Measurements from ENCODE around the gene LIMCH1. TPM values are rescaled to one million over a fixed set of nuclear protein-coding genes. Genes with fewer than 3 reads are reported as not detected.

The LIMCH1 gene
- total RNA-seq, 1 experiment from 2014 or later: 48.4 TPM

DNA sequence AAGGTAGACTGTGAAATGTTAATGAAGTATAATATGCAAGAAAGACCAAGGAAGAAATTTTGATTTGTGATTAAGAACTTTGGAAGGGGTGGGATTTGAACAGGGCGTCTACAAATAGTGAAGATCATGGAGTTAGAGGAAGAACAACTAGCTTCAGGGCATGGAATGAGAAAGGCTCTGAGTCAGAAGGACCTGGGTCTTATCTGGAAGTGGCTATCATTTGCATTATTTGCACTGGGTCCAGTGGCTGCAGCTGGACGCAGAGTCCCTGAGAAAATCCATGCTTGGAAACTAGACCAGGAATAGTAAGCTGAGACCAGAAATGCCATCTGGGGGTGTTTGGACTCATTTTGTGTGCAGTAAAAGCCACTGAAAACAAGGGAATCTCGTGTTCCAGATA, 4.3 kb upstream of the LIMCH1 start:
- Mint-ChIP-seq H3K4me3 (ENCODE audit: unreplicated experiment) (no peak overlapping the region), H3K36me3 (ENCODE audit: insufficient read depth, unreplicated experiment) (no peaks in the 10 kb centered on the region), H3K9me3 (ENCODE audit: unreplicated experiment) (no peaks in the 10 kb centered on the region), H3K27me3 (ENCODE audit: insufficient read depth, unreplicated experiment) (no peaks in the 10 kb centered on the region), H3K4me1 (ENCODE audit: insufficient read depth, unreplicated experiment) (peaks cover 28% of the 10 kb centered on the region), H3K27ac (ENCODE audit: low read depth, unreplicated experiment) (no peak overlapping the region)
- intact Hi-C loops (cut with micrococcal nuclease): no loop called here
- TF ChIP-seq, protein P1, sequence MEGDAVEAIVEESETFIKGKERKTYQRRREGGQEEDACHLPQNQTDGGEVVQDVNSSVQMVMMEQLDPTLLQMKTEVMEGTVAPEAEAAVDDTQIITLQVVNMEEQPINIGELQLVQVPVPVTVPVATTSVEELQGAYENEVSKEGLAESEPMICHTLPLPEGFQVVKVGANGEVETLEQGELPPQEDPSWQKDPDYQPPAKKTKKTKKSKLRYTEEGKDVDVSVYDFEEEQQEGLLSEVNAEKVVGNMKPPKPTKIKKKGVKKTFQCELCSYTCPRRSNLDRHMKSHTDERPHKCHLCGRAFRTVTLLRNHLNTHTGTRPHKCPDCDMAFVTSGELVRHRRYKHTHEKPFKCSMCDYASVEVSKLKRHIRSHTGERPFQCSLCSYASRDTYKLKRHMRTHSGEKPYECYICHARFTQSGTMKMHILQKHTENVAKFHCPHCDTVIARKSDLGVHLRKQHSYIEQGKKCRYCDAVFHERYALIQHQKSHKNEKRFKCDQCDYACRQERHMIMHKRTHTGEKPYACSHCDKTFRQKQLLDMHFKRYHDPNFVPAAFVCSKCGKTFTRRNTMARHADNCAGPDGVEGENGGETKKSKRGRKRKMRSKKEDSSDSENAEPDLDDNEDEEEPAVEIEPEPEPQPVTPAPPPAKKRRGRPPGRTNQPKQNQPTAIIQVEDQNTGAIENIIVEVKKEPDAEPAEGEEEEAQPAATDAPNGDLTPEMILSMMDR (IDR thresholded peaks at IDR 0.05; ENCODE audit: unreplicated experiment): no peak
- ChIA-PET CTCF (no interaction called here), POLR2A (interaction anchor here (1.1 kb wide), 1 partner anchor 9 kb away, joined by 3 read pairs; no protein-coding TSS in a partner anchor)
- no peak for DNase-seq (ENCODE audit: unreplicated experiment)
- no TSS peak for BruUV-seq (replicated peaks)

DNA sequence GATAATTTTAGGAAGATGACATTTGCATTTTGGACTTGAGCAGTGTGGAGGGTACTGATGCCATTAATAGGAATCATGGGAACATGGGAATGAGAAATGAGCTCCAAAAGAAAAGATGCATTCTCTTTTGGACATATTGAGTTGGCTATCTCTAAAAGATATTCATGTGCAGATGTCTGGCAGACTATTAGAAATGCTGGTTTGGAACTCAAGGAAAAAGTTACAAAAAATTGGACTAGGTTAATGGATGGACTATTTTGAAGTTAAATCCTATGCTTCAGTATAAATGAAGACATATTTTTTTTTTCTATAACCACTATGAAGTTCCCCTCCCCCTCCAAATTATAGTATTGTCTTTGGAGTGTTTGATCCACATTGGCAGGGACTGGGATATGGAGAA, 3.6 kb upstream of the LIMCH1 start:
- Mint-ChIP-seq H3K27me3 (ENCODE audit: insufficient read depth, unreplicated experiment) (no peaks in the 10 kb centered on the region), H3K4me3 (ENCODE audit: unreplicated experiment) (no peak overlapping the region), H3K36me3 (ENCODE audit: insufficient read depth, unreplicated experiment) (no peaks in the 10 kb centered on the region), H3K9me3 (ENCODE audit: unreplicated experiment) (no peaks in the 10 kb centered on the region), H3K27ac (ENCODE audit: low read depth, unreplicated experiment) (no peak overlapping the region), H3K4me1 (ENCODE audit: insufficient read depth, unreplicated experiment) (peaks cover 36% of the 10 kb centered on the region)
- no TSS peak for BruUV-seq (replicated peaks)
- TF ChIP-seq, protein P1 (IDR thresholded peaks at IDR 0.05; ENCODE audit: unreplicated experiment): no peak
- intact Hi-C loops (cut with micrococcal nuclease): no loop called here
- ChIA-PET POLR2A (interaction anchor here (1.1 kb wide), 1 partner anchor 9 kb away, joined by 3 read pairs; no protein-coding TSS in a partner anchor), CTCF (interaction anchor here (0.6 kb wide), 1 partner anchor 218 kb away, joined by 3 read pairs; no protein-coding TSS in a partner anchor)
- no peak for DNase-seq (ENCODE audit: unreplicated experiment)

DNA sequence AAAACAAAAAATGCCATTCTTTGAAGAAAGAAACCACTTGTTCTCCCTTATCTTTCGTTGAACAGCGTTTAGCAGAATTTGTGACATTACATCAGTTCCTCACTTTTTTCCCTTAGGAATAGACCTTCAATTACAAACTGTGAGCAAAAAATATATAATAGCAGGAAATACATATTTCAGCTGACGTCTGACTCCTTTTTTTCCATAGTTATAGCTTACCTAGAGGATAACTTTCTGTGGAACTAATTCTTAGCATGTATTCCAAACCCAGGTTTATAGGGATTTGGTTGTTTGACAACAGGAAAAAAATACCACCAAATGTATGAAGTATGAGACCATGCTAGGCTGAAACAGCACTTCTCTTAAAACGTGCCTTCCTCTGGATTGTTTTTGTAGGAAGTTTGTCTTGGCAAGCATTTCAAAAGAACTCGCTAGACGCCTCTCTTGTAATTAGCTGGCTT, 2.0 kb upstream of the LIMCH1 start:
- DNase-seq (ENCODE audit: unreplicated experiment): peak; percentile 48
- Mint-ChIP-seq H3K36me3 (ENCODE audit: insufficient read depth, unreplicated experiment) (no peaks in the 10 kb centered on the region), H3K27ac (ENCODE audit: low read depth, unreplicated experiment) (peak overlapping the region; percentile 49), H3K9me3 (ENCODE audit: unreplicated experiment) (no peaks in the 10 kb centered on the region), H3K27me3 (ENCODE audit: insufficient read depth, unreplicated experiment) (no peaks in the 10 kb centered on the region), H3K4me1 (ENCODE audit: insufficient read depth, unreplicated experiment) (peaks cover 42% of the 10 kb centered on the region), H3K4me3 (ENCODE audit: unreplicated experiment) (no peak overlapping the region)
- no TSS peak for BruUV-seq (replicated peaks)
- TF ChIP-seq, protein P1 (IDR thresholded peaks at IDR 0.05; ENCODE audit: unreplicated experiment): no peak
- ChIA-PET CTCF (interaction anchor here (0.5 to 0.6 kb wide), 3 partner anchors 252 to 607 kb away, joined by 3 to 4 read pairs (median 4); no protein-coding TSS in a partner anchor), POLR2A (no interaction called here)
- intact Hi-C loops (cut with micrococcal nuclease): no loop called here

DNA sequence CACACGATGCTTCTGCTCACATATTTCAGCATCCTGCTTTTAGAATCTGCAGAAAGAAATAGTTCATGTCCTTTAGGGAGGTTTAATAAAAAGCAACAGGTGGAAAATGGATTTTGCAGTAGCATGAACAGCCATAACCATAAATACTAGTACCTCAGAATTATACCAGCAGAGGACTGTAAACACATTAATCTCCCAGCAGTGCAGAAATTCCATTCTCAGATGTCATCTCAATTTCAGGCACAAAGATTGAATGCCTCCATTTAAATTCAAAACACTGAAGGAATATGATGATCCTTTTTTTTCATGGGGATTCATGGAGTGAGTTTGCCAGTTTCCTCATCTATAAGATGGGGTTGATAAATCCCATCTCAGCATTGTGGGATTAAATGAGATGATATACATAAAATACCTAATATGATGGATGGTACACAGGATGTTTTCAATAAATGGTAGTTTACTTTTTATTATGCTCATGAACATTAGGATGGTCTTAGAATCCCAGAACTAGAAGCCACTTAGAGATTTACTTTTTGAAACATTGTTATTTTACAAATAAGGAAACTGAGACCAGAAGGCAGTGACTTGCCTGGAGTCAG, 566 bp upstream of the LIMCH1 start:
- no peak for DNase-seq (ENCODE audit: unreplicated experiment)
- peaks cover 48% of the 10 kb centered on the region for H3K4me1 Mint-ChIP-seq (ENCODE audit: insufficient read depth, unreplicated experiment)
- TF ChIP-seq, protein P1 (IDR thresholded peaks at IDR 0.05; ENCODE audit: unreplicated experiment): no peak
- CTCF ChIA-PET: interaction anchor here (0.6 kb wide), 1 partner anchor 38 kb away, joined by 3 read pairs; no protein-coding TSS in a partner anchor
- H3K27ac Mint-ChIP-seq (ENCODE audit: low read depth, unreplicated experiment): no peak overlapping the region
- H3K27me3 Mint-ChIP-seq (ENCODE audit: insufficient read depth, unreplicated experiment): no peaks in the 10 kb centered on the region
- H3K9me3 Mint-ChIP-seq (ENCODE audit: unreplicated experiment): no peaks in the 10 kb centered on the region
- no TSS peak for BruUV-seq (replicated peaks)
- H3K36me3 Mint-ChIP-seq (ENCODE audit: insufficient read depth, unreplicated experiment): no peaks in the 10 kb centered on the region
- H3K4me3 Mint-ChIP-seq (ENCODE audit: unreplicated experiment): no peak overlapping the region
- POLR2A ChIA-PET: no interaction called here
- intact Hi-C loops (cut with micrococcal nuclease): no loop called here

All from MCF 10A (cell line).